HCT116 (cell line): Measurements from ENCODE around the gene FOXO6.

ENCODE experiments used
- EZH2phosphoT487 ChIP-seq: fragments of 200-600 bp; IDR thresholded peaks from 2 replicates; pipeline ENCODE4 v1.6.1; 2018; ENCODE audit warnings: antibody characterized with exemption, borderline replicate concordance
- POLR2A ChIP-seq: IDR thresholded peaks from 2 replicates; pipeline ENCODE4 v1.7.0; 2011; ENCODE audit warnings: borderline replicate concordance; ENCODE audit not compliant: insufficient read depth, insufficient read length; ENCODE audit errors: extremely low read depth
- TF ChIP-seq, protein P1 (sequence below), 3 experiments: fragments of 200-600 bp in 1 of 3; sonication (generic) in 1 of 3; IDR thresholded peaks in 2 of 3; conservative IDR thresholded peaks in 1 of 3; 2 replicates each; pipeline ENCODE4 v1.5.1; 2012 to 2017; ENCODE audit warnings: low read depth in 2 of 3, low read length in 2 of 3, antibody characterized with exemption in 1 of 3, borderline replicate concordance in 1 of 3, control low read depth in 1 of 3, mild to moderate bottlenecking in 1 of 3, mixed read lengths in 1 of 3, mixed run types in 1 of 3, moderate library complexity in 1 of 3; ENCODE audit not compliant: insufficient read depth in 1 of 3

DNA sequence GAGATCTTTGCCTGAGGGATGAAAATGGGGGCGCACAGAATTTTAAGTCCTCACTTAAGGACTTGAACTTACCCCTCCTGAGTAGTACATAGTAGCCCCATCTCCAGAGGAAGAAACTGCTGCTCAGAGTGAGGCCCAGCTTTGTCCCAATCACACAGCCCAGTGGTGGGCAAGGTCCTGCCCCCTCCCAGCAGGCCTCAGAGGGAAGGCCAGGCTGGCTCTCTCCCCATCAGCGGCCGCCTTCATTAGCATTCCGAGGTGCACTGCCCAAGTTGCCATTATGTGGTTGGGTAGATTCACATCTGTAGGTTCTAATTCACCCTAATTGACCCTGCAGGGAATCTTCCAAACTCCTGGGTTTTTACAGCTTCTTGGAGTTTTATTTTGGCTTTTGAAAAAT is 59.1 kb downstream of the FOXO6 start:
- TF ChIP-seq EZH2phosphoT487 (no peak), POLR2A (no peak)
- TF ChIP-seq, protein P1, sequence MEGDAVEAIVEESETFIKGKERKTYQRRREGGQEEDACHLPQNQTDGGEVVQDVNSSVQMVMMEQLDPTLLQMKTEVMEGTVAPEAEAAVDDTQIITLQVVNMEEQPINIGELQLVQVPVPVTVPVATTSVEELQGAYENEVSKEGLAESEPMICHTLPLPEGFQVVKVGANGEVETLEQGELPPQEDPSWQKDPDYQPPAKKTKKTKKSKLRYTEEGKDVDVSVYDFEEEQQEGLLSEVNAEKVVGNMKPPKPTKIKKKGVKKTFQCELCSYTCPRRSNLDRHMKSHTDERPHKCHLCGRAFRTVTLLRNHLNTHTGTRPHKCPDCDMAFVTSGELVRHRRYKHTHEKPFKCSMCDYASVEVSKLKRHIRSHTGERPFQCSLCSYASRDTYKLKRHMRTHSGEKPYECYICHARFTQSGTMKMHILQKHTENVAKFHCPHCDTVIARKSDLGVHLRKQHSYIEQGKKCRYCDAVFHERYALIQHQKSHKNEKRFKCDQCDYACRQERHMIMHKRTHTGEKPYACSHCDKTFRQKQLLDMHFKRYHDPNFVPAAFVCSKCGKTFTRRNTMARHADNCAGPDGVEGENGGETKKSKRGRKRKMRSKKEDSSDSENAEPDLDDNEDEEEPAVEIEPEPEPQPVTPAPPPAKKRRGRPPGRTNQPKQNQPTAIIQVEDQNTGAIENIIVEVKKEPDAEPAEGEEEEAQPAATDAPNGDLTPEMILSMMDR (IDR thresholded peaks at IDR 0.05 in 2 of 3, conservative IDR thresholded peaks at IDR 0.05 in 1 of 3; ENCODE audit: borderline replicate concordance in 1 of 3, insufficient read depth in 1 of 3, low read depth in 2 of 3, low read length in 2 of 3) = no peak
